Activated CD4-positive, alpha-beta memory T cell treated with anti-CD3 and anti-CD28 coated beads, Interleukin-2, amount 10 ng/mL, durations not matched to agents 7 days and 5 days (primary cell): ENCODE data around the gene CHMP1B. TPM values are rescaled to one million over a fixed set of nuclear protein-coding genes. Genes with fewer than 3 reads are reported as not detected.

Experiments
- CTCF ChIA-PET: fragments of 350-600 bp; sonication (Branson Sonifier 250); formaldehyde crosslinking; loops from one replicate; lab custom pipeline; 2021; ENCODE audit warnings: antibody characterized with exemption, inconsistent platforms; lab: Charles Lee
- POLR2A ChIA-PET: fragments of 350-600 bp; sonication (Branson Sonifier 250); formaldehyde crosslinking; loops from one replicate; lab custom pipeline; 2021; ENCODE audit warnings: antibody characterized with exemption; lab: Charles Lee
- DNase-seq: peaks from one replicate; pipeline ENCODE4 v3.0.0-alpha.2; 2020
- H3K27ac Mint-ChIP-seq: one replicate; pipeline ENCODE4 v1.8.0; 2021; ENCODE audit warnings: mild to moderate bottlenecking, mixed read lengths
- H3K27me3 Mint-ChIP-seq: one replicate; pipeline ENCODE4 v1.8.0; 2021; ENCODE audit warnings: mixed read lengths
- H3K36me3 Mint-ChIP-seq: one replicate; pipeline ENCODE4 v1.8.0; 2021; ENCODE audit warnings: low read depth, mixed read lengths
- H3K4me1 Mint-ChIP-seq: one replicate; pipeline ENCODE4 v1.8.0; 2021; ENCODE audit warnings: mixed read lengths
- H3K4me3 Mint-ChIP-seq: one replicate; pipeline ENCODE4 v1.8.0; 2021; ENCODE audit warnings: mild to moderate bottlenecking, mixed read lengths
- H3K9me3 Mint-ChIP-seq: one replicate; pipeline ENCODE4 v1.8.0; 2021; ENCODE audit warnings: mixed read lengths
- total RNA-seq, 2 experiments: library from RNA; stranded (reverse); gene quantifications; one replicate each; pipeline ENCODE4 v1.2.3, GENCODE V29; 2021

CHMP1B gene
- total RNA-seq, 2 experiments from 2014 or later: 26.8 to 28.0 TPM

DNA sequence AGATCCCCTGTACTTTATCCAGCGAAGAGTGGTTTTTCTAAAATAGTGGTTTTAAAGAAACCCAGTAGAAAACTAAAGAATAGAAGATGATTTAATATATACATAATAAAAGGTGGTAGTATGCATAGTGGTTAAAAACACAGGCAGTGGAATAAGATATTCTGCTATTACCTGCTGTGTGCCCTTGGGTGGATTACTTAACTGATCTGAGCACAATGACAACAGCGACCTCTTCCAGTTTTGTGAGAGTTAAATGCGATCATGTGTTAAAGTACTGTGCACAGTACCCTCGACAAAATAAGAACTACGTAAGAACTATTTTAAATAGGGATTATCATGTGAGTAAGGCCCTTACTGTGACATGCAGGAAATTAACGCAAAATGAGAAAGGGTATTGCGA is 30.0 kb upstream of the CHMP1B start:
- no peaks in the 10 kb centered on the region for H3K4me1 Mint-ChIP-seq
- ChIA-PET CTCF (no interaction called here), POLR2A (no interaction called here)
- peaks cover 14% of the 10 kb centered on the region for H3K27me3 Mint-ChIP-seq
- no peaks in the 10 kb centered on the region for H3K9me3 Mint-ChIP-seq
- no peak overlapping the region for H3K27ac Mint-ChIP-seq
- DNase-seq: no peak
- H3K36me3 Mint-ChIP-seq: no peaks in the 10 kb centered on the region
- H3K4me3 Mint-ChIP-seq: no peak overlapping the region

DNA sequence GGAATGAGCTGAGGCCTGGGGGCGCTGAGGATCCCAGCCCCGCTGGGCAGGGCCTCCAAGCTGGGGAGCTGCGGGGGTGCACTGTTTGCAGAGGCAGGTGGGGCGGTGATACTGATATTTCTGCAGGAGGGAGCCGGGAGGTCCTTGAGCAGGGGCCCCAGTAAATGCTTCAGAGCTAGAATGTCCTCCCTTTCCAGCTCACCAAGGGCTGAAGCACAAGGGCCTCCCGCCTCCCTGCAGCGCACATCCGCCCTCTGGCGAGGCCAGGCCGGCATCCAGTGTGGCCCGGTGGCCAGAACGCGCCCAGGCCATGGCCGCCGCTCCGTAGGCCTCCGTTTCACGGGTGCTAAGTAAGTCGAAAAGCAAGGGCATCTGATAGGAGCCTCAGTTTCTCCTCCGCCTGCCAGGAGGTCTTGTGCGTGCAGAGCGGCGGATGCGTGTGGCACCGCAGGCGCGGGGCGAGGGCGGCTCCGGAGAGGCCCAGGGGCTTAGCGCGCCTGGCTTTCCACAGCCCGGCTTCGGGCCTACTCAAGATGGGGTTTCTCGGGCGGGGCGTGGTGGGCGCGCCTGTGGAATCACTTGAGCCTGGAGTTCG is 29.5 kb upstream of the CHMP1B start:
- Mint-ChIP-seq H3K27me3 (peaks cover 13% of the 10 kb centered on the region), H3K9me3 (no peaks in the 10 kb centered on the region), H3K27ac (no peak overlapping the region), H3K4me1 (no peaks in the 10 kb centered on the region), H3K4me3 (no peak overlapping the region), H3K36me3 (no peaks in the 10 kb centered on the region)
- ChIA-PET POLR2A (no interaction called here), CTCF (no interaction called here)
- DNase-seq: no peak

DNA sequence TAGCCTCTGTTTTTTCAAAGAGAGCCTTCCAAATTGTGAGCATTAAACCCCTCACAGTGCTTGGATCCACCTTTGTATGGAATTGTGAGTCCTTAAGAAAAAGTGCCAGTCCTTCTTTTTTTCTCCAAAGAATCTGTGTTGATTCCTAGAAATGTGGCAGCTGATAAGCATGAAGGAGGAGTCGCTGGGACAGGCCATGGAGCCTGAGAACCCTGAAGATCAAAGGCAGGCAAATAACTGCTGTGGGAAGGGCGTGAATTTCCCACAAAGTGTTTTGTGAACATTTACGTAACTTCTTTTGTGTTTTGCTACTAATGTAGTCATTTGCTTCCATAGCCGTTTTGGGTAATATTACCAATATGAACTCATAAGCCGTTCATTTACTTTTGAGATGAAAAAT is 27.7 kb upstream of the CHMP1B start:
- Mint-ChIP-seq H3K4me1 (peaks cover 2% of the 10 kb centered on the region), H3K36me3 (no peaks in the 10 kb centered on the region), H3K27ac (no peak overlapping the region), H3K27me3 (peaks cover 3% of the 10 kb centered on the region), H3K9me3 (no peaks in the 10 kb centered on the region), H3K4me3 (no peak overlapping the region)
- no peak for DNase-seq
- ChIA-PET POLR2A (no interaction called here), CTCF (no interaction called here)

DNA sequence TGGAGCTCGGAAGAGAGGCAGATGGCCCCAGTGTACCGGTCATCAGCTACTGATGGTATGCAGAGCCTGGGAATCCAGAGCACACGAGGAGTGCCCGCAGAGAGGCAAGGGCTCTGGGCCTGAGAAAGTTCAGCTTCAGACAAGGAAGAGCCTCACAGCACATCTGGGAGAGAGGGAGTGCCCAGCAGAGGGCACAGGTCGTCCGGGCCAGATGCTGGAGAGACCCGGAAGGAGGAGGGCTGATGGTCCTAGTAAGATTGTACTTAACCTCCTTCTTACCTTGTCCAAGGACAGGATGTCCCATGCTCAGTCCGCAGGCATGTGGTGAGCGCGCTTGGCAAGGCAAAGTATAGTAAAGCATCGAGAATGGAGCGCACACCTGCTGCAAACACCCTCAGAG is 24.4 kb upstream of the CHMP1B start:
- H3K27me3 Mint-ChIP-seq: no peaks in the 10 kb centered on the region
- ChIA-PET POLR2A (no interaction called here), CTCF (no interaction called here)
- H3K27ac Mint-ChIP-seq: no peak overlapping the region
- H3K4me3 Mint-ChIP-seq: no peak overlapping the region
- H3K9me3 Mint-ChIP-seq: no peaks in the 10 kb centered on the region
- no peaks in the 10 kb centered on the region for H3K36me3 Mint-ChIP-seq
- DNase-seq: no peak
- peaks cover 4% of the 10 kb centered on the region for H3K4me1 Mint-ChIP-seq

DNA sequence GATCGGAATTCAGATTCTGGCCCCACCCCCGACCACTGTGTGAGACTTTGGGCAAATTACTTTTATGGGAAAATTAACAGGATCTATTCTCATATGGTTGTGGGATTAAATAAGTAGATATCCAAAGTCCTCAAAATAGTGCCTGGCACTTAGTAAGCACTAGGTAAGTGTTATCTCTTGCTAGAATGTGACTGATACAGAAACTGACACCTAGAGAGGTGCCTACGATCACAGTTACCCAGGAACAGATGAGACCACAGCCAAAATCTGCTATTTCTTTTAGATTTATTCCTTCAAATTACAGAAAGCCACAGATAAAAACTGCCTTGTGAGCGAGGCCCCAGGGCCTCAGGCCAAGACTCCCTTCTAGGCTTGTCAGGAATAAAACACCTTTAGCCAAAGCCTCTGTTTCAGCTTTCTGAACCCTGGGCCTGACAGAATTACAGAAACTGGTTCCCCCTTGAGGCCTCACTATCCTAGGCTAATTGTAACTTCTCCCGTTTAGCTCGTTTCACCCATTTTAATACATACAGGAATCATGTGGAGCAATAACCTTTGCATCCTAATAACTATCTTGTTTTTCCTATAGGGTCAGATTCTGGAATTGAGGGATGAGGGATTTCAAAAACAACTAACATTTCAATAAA is 22.3 kb upstream of the CHMP1B start:
- no peaks in the 10 kb centered on the region for H3K9me3 Mint-ChIP-seq
- POLR2A ChIA-PET: interaction anchor here (0.6 kb wide), 1 partner anchor 86 kb away, joined by 3 read pairs; no protein-coding TSS in a partner anchor
- H3K4me1 Mint-ChIP-seq: peaks cover 4% of the 10 kb centered on the region
- no peaks in the 10 kb centered on the region for H3K27me3 Mint-ChIP-seq
- no peaks in the 10 kb centered on the region for H3K36me3 Mint-ChIP-seq
- CTCF ChIA-PET: no interaction called here
- DNase-seq: no peak
- no peak overlapping the region for H3K4me3 Mint-ChIP-seq
- no peak overlapping the region for H3K27ac Mint-ChIP-seq

DNA sequence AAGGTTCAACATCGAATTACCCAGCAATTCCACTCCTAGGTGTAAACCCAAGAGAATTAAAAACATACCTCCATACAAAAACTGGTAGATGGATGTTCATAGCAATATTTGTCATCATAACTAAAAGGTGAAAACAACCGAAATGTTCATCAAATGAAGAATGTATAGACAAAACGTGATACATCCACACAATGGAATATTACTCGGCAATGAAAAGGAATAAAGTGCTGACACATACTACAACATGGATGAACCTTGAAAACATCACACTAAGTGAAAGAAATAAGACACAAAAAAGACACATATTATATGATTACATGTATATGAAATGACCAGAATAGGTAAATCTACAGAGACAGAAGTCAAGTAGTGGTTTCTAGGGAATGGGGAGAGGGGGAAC is 20.6 kb upstream of the CHMP1B start:
- DNase-seq: no peak
- CTCF ChIA-PET: no interaction called here
- Mint-ChIP-seq H3K27me3 (no peaks in the 10 kb centered on the region), H3K9me3 (no peaks in the 10 kb centered on the region), H3K4me1 (peaks cover 4% of the 10 kb centered on the region), H3K36me3 (no peaks in the 10 kb centered on the region), H3K27ac (no peak overlapping the region), H3K4me3 (no peak overlapping the region)
- POLR2A ChIA-PET: no interaction called here

DNA sequence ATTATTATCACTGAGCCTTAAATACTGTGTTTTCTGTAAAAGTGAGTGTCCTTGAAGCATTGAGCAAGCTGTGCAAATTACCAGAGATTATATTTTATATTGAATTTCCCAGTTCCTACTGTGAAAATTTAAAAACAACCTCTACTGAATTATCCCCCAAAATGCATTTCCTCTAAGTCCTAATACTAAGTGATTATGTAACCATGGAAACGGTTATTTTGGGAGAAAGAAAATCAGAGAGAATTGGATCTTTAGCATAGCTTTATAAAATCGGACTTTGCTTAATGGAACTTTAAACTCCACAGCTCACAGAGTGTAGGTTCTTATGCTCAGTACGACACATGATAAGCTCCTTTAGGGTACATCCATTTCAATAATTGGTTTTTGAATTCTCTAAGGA is 19.3 kb upstream of the CHMP1B start:
- Mint-ChIP-seq H3K27ac (no peak overlapping the region), H3K27me3 (no peaks in the 10 kb centered on the region), H3K4me1 (peaks cover 4% of the 10 kb centered on the region), H3K4me3 (no peak overlapping the region), H3K36me3 (no peaks in the 10 kb centered on the region), H3K9me3 (no peaks in the 10 kb centered on the region)
- DNase-seq: no peak
- POLR2A ChIA-PET: no interaction called here
- CTCF ChIA-PET: no interaction called here

DNA sequence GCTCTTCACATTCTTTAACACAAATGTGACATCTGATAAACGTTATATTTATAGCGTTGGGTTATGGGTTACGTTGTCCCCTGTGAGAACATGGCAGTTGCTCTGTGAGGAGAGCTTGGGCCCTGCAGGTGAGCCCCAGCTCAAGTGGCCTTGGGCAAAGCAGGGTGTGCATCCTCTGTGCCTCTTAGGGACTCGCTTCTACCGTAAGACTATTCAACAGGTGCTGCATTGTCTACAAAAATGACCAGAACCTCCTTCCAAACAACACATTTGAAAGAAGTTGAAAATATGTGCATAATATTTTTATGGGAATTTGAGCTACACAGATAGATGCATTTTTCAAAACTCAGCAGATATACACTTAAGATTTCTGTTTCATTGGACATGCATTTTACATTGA is 16.4 kb upstream of the CHMP1B start:
- ChIA-PET CTCF (no interaction called here), POLR2A (no interaction called here)
- Mint-ChIP-seq H3K27ac (no peak overlapping the region), H3K27me3 (no peaks in the 10 kb centered on the region), H3K4me1 (no peaks in the 10 kb centered on the region), H3K36me3 (no peaks in the 10 kb centered on the region), H3K9me3 (no peaks in the 10 kb centered on the region), H3K4me3 (no peak overlapping the region)
- DNase-seq: no peak

DNA sequence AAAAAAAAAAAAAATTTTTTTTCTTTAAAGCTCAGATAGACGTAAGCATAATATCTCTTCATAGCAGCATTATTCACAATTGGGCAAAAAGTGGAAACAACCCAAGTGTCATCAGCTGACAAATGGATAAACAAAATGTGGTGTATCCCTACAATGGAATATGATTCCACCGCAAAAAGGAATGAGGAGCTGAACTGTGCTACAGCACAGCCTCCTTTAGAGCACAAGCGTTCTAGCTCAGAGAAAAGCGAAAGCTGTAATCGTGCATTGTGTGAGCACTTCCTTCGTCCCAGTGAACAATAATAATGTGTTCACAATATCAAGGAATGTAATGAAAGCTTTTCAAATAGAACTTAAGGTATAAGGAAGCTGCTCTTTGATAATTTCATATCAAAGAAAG is 11.7 kb upstream of the CHMP1B start:
- no peak for DNase-seq
- POLR2A ChIA-PET: no interaction called here
- CTCF ChIA-PET: interaction anchor here (0.6 to 1.4 kb wide), 2 partner anchors 107 to 159 kb away, joined by 3 to 4 read pairs; no protein-coding TSS in a partner anchor
- Mint-ChIP-seq H3K9me3 (no peaks in the 10 kb centered on the region), H3K27me3 (no peaks in the 10 kb centered on the region), H3K4me1 (no peaks in the 10 kb centered on the region), H3K27ac (no peak overlapping the region), H3K36me3 (no peaks in the 10 kb centered on the region), H3K4me3 (no peak overlapping the region)

DNA sequence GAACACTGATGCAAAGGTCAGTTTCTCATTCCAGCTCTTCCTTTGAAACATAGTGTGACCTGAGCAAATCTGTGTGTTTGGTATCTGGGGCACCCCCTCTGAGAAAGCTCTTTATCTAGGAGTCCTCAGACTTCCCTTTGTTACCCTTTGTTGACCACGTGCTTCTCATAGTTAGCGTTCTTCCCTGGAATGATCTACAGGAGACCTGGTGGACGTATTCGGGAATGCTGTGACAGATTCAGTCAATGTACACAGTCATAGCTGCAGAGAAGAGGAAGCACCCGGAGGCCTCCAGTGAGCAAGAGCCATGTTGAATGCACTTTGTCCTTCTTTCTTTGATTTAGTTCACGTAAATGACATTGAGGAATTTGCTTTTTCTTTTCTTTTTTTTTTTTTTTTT is 10.7 kb upstream of the CHMP1B start:
- CTCF ChIA-PET: interaction anchor here (1.0 to 1.4 kb wide), 3 partner anchors 8 to 107 kb away, joined by 3 to 4 read pairs (median 3); no protein-coding TSS in a partner anchor
- POLR2A ChIA-PET: interaction anchor here (1.0 to 1.3 kb wide), 2 partner anchors 10 to 11 kb away, joined by 3 read pairs; no protein-coding TSS in a partner anchor
- Mint-ChIP-seq H3K27ac (no peak overlapping the region), H3K4me3 (no peak overlapping the region), H3K4me1 (no peaks in the 10 kb centered on the region), H3K36me3 (no peaks in the 10 kb centered on the region), H3K9me3 (no peaks in the 10 kb centered on the region), H3K27me3 (no peaks in the 10 kb centered on the region)
- no peak for DNase-seq

DNA sequence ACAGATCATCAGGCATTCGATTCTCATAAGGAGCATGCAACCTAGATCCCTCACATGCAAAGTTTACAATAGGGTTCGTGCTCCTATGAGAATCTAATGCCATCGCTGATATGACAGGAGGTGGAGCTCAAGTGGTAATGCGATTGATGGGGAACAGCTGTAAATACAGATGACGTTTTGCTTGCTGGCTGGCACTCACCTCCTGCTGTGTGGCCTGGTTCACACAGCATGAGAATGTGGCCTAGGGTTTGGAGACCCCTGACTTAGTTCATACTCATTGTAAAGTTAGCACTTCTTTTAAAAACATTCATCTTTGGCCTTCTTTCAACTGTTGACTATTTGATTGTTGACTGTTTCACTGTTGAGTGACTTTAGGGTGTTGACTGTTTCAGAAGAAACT is 8.7 kb upstream of the CHMP1B start:
- no peaks in the 10 kb centered on the region for H3K27me3 Mint-ChIP-seq
- CTCF ChIA-PET: no interaction called here
- H3K36me3 Mint-ChIP-seq: no peaks in the 10 kb centered on the region
- no peak overlapping the region for H3K27ac Mint-ChIP-seq
- POLR2A ChIA-PET: no interaction called here
- H3K4me1 Mint-ChIP-seq: no peaks in the 10 kb centered on the region
- no peak for DNase-seq
- no peaks in the 10 kb centered on the region for H3K9me3 Mint-ChIP-seq
- no peak overlapping the region for H3K4me3 Mint-ChIP-seq

DNA sequence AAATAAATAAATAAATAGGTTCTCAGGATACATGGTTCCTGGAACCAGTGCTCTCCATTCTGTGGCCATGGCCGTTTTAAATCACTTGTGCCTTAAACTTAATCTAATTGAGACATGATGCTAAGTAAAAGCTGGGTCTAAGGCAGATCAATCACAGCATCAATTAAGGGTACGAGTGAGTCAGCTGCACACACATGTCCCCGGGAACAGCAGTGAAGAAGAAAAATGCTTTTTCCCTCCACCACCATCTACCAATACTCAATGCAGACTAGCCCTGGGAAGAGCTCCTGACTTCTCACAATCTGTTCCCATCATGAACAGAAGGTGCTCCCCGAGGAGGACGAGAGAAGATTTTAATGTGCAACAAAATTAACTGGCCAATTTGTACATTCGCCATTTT is 6.8 kb upstream of the CHMP1B start:
- Mint-ChIP-seq H3K27ac (no peak overlapping the region), H3K36me3 (no peaks in the 10 kb centered on the region), H3K27me3 (peaks cover 7% of the 10 kb centered on the region), H3K4me3 (no peak overlapping the region), H3K9me3 (no peaks in the 10 kb centered on the region), H3K4me1 (no peaks in the 10 kb centered on the region)
- ChIA-PET POLR2A (no interaction called here), CTCF (no interaction called here)
- DNase-seq: no peak

DNA sequence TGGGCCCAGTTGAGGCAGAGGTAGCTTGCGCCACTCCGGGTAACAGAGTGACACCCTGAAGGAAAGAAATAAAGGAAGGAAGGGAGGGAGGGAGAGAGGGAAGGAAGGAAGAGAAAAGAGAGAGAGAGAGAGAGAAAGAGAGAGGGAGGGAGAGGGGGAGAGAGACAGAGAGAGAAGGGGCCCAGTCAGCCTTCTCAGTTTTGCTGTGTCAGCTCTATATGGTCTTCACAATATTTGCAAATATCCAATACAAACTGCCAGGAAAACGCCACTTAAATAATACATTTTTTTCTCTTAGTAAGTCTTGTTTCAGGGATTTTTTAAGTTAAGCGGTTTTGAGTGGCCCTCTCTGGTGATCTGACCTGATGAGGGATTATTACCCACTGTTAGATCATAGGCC is 5.6 kb upstream of the CHMP1B start:
- no peak for DNase-seq
- CTCF ChIA-PET: no interaction called here
- POLR2A ChIA-PET: no interaction called here
- no peaks in the 10 kb centered on the region for H3K9me3 Mint-ChIP-seq
- no peaks in the 10 kb centered on the region for H3K36me3 Mint-ChIP-seq
- H3K4me1 Mint-ChIP-seq: peaks cover 11% of the 10 kb centered on the region
- peaks cover 7% of the 10 kb centered on the region for H3K27me3 Mint-ChIP-seq
- H3K27ac Mint-ChIP-seq: no peak overlapping the region
- H3K4me3 Mint-ChIP-seq: no peak overlapping the region

DNA sequence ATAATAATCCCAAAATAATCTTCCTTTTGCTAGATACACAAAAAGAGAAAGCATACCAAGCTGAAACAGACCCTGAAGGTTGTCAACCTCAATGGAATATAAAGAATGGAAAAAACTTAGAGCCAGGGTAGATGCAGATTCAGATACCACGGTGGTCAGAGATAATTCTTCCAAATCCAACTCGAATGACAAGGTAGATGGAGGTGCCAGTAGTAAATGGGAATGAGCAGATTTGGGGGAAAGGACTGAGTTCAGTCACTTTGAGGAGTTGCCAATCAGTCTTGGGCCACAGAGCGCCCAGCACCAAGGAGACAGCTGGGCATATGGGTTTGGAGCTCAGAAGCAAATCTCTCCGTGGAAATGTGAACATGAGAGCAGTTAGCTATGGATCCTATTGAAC is 3.4 kb upstream of the CHMP1B start:
- Mint-ChIP-seq H3K4me3 (no peak overlapping the region), H3K27ac (no peak overlapping the region), H3K36me3 (peaks cover 10% of the 10 kb centered on the region), H3K4me1 (peaks cover 17% of the 10 kb centered on the region), H3K9me3 (no peaks in the 10 kb centered on the region), H3K27me3 (peaks cover 7% of the 10 kb centered on the region)
- ChIA-PET POLR2A (interaction anchor here (1.0 to 1.9 kb wide), 2 partner anchors 61 to 98 kb away, joined by 3 to 5 read pairs; no protein-coding TSS in a partner anchor), CTCF (interaction anchor here (1.4 to 1.7 kb wide), 2 partner anchors 7 to 115 kb away, joined by 4 to 5 read pairs; no protein-coding TSS in a partner anchor)
- DNase-seq: no peak
